Dedifferentiated amniotic fluid mesenchymal stem cell (primary cell): ENCODE data around the gene ASB2.

Source experiments
- DNase-seq: peaks from one replicate; pipeline ENCODE4 v3.0.0-alpha.2; 2016; ENCODE audit errors: extremely low spot score

Gene ASB2

DNA sequence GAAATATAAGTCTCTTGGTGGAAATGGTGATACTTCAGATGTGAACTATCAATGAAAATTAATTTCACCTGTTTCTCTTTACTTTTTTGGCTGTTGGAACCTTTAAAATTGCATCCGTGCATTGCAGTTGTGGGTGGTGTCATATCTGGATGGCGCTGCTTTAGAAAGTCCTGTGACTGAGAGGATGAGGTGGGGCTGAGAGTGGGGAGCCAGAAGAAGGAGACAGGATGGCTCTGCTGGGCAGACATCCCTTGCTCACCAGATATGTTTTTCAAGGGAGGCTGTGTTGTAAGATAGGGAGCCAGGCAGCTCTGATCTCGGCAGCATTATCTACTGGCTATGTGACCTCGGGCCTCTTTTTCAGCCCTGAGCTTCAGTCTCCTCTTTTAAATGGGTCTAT lies 12.7 kb downstream of the ASB2 start:
- DNase-seq = no peak

DNA sequence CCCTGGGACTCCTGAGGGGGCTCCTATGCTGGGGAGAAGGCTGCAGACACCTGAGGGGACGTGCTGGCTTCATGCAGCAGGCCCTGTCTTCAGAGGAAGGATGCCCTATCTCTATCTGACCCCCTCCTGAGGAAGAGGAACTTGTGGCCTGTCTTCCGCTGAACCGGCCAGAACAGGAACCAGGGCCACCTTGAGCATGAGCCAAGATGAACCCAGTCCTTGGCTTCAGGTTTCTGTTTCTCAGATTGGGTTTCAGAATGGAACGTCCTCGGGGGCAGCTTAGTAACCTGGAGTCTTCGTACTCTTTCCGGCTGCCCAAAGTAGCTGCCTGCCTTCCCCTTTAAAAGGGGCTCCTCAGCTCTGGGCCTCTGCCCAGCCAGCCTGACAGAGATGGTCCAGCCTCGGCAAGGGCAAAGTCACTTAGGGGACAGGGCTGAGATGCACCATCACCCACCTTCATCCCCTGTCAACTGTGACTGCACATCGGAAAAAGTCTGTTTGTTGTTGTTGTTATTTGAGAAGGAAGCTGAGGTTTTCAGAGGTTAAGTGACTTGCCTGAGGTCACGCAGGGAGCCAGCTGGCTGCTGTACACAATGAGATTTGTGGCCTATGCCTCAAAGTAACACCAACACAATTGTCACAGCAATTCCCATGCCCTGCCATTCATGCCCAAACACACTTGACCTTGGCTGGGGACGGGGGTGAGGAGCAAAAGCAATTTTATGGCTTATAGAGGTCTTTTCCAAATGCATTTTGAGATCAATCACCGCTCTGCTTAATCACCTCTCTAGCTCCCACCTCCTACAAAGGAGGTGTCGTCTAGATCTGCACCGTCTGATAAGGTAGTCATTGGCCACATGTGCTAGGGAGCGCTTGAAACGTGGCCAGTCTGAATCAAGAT lies 13.4 kb downstream of the ASB2 start:
- no peak for DNase-seq

DNA sequence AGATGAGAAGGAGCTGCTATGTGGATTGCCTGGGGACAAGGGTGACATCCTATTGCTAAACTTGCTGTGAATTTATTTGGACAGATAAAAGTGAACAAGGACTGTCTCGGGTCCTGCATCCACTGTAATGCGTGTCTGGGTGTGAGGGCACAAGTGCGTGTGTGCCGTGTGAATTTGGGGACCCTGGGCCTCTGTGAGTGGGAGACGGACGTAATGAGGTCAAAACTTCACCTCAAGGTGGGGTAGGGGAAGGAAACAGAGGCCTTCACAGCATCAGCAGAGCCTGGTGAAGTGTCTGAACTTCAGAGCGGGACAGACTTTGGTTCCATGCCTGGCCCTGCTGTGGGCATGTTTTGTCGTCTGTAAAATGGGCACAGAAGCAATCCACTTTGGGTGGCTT lies 14.8 kb downstream of the ASB2 start:
- no peak for DNase-seq

DNA sequence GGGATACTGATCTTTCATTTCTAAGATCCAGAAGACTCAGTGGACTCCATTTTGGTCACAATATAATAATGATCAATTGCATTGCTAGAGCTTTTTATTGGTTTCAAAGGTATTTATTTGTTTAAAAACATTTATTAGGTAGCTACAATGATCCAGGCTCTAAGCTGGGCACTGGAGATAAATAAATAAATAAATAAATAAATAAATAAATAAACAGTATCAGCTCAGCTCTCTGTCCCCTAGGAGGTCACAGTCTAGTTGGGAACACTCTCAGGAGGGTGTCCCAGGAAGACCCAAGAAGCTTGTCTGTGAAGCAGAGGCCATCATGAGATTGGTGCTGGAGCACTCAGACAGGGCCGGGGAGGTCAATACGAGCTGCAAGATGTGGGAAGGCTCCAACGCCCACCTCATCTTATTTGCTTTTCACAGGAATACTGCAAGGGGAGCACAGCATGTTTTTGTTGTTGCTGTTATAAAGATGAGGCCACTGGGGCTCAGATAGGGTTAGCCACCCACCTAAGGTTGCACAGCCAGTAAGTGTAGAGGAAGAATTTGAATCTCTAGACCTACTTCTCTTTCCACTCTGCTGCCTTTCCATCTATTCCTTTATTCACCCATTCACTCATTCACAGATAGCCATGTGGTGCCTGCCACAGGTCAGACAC lies 15.5 kb downstream of the ASB2 start:
- no peak for DNase-seq

DNA sequence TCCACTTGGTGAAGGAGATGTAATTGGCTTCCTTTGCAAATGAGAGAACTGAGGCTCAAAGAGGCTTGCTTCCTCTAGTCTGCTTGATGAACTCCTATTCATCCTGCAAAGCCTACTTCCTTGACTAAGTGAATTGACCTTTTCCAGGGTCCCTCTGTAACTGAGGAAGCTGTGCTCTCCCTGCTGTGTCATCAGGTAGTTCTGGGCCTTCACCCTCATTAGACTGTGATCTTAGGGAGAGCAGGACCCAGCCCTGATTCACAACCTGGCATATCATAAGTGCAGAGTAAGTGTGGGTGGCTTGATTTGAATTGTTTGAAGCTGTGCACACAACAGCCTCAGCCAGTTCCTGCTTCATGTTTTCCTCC lies 16.3 kb downstream of the ASB2 start:
- no peak for DNase-seq

DNA sequence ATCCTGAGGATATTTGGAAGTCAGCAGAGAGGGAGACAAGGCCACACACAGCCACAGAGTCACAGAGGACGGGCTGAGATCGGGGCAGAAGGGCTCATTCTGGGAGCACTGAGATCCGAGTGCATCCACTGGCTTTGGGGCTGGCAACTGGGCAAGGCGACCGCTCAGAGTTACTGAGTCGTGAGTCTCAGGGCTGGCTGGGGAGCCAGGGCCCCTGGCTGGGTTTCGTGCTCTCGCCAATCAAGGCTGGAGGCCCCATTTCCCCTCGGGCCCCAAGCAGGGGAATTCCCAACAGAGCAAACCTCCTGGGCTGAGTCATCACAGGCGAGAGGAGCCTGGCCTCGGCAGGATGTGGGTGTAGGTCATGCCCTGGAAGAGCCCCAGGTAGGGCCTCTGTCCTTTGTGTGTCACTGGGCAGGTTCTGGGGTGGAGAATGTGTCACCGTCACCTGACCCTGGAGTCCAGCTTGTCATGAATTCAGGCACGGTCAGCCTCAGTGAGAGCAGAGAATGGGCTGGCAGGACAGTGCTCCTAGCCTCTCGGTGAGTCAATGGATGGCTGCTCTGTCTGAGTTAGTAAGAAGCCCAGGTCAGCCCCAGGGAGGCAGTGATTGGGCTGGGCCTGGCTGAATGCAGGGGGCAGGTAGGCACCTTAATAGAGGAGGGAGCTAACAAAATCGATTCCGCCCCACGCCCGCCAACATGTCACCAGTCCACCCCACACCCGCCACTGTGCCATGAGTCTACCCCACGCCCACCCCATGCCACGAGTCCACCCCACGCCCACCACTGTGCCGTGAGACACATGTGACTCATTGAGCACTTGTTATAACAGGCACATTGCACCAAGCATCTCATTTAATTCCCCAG lies 16.9 kb downstream of the ASB2 start:
- peak; percentile 74 for DNase-seq

DNA sequence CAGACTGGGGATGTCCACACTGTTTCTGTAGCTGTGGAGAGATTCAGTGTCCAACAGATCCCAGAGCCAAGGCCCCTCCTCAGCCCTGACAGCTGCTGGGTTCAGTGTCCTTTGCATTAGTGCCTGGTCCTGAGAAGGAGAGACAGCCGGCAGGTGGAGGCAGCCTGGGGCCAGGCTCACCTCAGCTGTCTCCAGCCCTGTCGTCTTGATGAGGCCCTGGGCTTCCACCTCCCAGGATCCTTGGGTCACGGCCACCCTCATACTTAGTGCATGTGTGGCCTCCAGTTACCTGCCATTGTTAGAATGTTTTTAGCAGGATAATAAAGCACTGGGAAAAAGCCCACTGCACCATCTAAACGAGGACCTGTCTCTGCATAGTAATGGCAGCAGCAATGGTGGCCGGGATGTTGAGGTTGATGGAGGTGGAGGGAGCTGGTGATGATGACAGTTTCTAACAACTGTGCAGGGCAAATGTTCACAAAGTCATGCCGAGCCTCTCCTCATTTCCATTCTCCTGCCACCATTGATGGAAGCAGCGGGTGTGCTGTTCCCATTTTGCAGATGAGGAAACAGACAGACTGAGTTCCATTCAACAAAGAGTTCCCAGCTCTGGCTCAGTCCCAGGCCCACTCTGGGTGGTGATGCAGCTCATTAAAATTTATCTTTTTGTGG lies 17.7 kb downstream of the ASB2 start:
- DNase-seq = no peak

DNA sequence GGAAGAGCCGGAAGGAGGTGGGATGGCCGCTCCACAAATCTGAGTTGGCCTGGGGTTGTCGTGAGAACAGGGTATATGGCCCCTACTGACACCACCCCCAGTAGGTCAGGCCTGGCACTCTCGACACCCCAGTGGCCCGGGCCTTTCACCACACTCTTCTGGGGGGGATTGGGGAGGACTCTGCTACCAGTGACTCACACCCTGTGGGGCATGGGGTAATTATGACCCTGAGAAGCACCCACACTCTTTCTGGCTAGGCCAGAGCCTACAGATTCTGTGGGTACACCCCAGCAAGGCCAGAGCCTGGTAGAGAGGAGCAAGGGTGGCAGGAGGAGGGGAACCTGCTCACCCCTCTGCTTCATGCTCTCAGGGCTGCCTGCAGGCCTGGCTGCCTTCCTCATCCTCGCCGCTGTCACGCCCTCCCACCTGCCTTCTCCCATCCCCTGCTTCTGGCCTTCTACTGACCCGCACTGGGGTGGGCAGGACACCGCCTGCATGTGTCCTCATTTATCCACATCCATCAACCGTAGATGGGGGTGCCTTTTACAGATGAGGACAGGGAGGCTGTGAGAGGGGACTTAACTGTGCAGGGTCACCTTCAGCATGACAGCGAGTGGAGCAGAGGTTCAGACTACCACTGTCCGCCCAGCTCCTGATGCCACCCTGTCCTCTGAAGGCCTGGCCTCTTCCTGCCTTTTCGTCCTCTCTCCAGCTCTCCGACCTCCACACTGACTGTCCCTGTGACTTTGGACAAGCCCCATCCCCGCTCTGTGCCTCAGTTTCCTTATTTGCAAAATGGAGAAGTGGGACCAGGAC lies 18.4 kb downstream of the ASB2 start:
- DNase-seq = no peak

DNA sequence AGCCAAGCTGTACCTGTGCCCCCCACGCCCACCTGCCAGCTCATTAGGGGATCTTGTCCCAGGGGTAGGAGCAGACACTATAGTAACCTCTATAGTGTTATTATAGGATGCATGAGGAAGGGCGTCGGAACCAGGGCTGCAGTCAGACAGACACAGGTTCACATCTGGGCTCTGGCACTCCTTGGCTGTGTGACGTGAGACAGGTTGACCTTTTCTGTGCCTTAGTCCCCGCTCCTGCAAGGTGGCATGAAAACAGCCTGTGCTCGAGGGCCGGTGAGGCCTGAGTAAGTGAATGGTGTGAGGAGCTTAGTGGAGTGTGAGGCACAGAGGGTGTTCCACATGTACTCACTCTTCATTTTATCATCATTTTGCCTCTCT lies 19.0 kb downstream of the ASB2 start:
- DNase-seq = no peak

DNA sequence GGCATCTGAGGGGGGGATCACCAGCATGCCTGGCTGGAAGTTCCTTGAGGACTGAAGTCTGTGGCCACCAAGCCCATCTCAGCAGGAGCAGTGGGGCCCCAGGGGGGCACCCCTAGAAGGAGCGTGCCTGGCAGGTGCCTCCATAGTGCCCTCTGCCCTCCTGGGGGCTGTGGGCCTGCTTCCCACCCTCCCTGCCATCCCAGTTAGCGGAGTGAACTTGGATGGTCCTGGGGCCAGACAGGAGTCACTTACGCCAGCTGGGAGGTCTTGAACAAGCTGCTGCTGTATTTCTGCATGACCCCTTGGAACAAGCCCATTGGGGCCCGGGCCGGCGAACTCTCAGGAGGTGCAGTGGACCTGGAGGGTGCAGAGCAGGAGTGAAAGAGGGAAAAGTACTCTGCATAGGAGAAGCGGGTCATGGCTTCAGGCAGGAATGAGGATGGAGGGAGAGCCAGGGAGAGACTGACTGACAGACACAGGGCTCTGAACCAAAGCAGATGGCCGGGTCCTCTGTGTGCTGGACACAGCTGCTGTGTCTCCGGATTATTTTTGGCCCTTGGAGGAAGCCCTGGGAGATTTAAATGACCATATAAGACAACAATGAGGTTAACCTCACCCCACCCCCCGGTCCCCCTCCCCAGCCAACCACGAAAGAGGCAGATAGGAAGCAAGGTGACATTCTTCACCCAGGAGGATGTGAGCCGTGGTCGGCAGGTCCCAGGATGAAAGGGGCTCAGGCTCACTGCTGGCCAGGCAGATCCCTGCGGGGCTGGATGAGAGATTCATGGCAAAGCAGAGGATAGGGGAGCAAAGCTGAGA lies 19.6 kb downstream of the ASB2 start:
- DNase-seq = no peak

DNA sequence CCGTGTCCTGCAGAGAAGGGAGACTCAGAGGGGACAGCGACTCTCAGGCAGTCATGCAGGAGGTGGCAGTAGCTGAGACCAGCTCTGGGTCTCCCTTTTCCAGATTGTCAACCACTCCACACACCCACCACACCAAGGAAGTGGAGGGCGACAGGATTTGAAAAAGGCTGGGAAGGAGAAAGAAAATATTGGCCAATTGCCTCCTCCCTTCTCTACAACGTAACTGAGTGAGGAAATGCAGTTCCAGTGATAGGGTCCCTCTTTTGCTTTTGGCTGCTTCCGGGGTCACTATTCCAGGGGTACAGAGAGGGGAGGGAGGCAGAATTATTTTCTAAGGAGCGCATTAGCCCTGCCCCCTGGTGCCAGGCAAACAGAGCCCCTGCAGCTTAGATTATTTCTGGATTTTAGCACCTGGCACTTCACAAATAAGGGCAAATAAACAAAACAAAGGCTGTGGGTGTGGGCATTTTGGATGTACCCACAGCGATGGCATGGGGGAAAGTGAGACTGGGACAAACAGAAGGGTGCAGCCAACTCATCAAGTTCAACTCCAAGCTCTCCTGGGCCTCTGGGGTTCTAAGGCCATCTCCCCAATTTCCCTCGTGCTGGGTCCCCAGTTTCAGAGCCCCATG lies 20.4 kb downstream of the ASB2 start:
- no peak for DNase-seq

DNA sequence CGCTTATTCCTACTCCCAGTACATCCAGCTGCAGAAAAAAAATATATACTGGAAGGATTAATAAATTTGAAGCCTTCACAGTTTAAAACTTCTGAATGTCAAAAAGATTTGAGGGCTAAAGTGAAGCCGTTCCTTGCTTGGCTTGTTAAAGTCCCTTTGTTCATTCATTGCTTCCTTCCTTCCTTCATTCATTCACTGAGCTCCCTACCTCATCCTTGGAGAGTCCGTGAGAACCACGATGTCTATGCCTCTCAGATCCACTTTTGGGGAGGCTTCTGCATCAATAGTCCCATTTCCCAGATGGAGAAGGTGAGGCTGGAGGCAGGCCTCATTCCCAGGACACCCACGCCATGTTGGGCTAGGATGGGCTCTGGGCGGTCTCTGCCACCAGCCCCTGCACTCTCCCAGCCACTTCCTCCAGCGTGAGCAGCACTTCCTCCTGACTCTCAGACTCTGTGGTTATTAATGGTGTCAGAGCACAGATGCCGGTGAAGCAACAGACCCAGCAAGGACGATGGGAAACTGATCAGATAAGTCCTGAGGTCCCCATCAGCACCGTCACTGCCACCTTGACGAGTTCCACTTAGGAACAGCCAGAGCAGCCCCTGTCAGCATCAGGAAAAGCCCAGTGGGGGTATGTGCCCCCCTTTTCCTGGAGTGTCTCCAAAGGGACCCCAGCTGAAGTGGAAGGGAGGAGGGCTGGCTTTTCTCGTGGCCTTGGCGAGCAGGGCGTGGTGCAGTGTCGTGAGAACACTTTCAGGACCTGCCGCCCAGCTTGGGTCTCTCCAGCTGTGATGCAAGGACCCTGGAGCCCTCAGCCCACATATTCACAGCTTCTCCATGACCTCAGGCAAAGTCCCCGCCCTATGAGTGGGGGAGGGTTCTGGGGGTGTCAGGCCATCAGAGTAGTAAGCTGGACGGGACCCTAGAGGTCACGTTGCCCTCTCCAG lies 21.2 kb downstream of the ASB2 start:
- DNase-seq = no peak

DNA sequence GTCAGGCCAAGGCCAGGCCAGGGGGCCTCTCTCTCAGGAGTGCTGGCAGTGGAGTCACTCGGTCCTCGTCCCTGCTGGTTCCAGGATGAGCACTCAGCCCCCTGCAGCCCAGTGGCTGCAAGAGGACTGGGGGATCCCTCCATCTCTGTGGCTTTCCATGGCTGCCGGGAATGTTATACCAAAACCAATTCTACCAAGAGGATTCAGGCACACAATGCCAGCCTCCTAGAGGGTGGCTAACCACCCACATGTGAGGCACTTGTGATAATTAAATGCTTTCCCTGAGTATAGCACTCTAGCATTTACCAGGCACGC lies 21.9 kb downstream of the ASB2 start:
- no peak for DNase-seq

DNA sequence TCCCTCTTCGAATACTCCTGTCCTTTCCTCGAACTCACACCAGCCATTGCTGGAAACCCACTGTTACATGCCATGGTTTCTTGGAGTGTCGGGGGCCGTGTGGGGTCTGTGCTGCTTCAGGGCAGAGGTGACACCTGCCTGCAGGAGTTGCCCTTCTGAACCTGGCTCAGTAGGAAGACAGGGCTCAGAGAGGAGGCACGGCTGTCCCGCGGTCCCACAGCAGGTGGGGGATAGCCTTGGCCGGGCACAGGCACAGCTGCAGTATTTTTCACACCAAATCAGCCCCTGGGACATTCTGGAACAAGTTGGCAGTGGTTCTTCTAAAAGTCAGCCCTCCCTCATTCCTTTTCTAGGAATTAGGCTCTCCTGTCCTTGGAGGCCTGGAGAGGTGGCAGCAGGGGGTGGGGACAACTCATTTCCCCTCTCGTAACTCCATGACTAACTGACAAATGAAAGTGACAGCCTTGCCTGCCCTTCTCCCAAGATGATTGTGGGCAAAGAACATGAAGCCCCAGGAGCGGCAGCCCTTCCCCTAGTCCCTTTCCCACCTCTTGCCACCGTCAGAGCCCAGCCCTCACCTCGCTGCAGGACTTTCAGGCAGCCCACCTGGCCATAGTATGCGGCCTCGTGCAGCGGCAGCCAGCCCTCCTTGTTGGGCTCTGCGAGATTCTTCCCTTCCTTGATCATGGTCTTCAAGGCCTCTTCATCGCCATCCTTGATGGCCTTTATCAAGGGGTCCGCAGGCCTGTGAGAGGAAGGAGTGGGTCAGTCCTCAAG lies 22.4 kb downstream of the ASB2 start:
- DNase-seq = no peak

DNA sequence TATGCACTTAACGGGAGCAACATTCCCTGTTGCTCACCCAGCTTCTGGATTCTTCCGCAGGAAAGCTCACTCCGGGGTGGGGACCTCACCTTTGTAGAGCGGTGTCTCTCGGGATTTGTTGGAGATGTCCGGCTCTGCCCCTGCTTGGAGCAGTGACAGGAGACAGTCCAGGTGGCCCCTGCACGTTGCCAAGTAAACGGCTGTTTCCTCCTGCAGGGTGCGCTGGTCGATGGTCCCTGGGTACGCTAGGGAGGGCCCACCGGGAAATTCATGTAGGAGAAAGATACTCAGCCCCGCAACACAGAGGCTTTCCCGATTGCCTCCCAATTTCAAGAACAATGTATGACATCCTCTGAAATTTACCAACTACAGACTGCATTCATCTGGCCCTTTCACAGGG lies 23.1 kb downstream of the ASB2 start:
- DNase-seq = no peak

DNA sequence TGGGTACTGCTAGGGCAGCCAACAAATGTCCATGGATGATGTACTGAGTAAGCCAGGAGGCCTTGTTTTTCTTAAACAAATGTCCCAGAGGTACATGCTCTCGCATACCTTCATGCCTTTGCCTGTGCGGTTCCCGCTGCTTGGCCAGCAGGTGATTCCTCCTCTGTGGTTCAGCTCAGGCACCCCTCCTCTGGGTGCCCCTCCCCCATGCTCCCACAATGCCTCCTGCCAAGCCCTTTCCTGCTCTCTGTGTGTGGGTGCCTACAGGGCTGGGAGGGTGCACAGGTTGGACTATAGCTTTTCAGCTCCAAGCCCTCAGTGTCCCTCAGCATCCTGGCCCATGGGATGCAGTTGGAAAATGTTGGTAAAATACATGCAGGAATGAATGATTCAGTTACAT lies 23.5 kb downstream of the ASB2 start:
- no peak for DNase-seq

DNA sequence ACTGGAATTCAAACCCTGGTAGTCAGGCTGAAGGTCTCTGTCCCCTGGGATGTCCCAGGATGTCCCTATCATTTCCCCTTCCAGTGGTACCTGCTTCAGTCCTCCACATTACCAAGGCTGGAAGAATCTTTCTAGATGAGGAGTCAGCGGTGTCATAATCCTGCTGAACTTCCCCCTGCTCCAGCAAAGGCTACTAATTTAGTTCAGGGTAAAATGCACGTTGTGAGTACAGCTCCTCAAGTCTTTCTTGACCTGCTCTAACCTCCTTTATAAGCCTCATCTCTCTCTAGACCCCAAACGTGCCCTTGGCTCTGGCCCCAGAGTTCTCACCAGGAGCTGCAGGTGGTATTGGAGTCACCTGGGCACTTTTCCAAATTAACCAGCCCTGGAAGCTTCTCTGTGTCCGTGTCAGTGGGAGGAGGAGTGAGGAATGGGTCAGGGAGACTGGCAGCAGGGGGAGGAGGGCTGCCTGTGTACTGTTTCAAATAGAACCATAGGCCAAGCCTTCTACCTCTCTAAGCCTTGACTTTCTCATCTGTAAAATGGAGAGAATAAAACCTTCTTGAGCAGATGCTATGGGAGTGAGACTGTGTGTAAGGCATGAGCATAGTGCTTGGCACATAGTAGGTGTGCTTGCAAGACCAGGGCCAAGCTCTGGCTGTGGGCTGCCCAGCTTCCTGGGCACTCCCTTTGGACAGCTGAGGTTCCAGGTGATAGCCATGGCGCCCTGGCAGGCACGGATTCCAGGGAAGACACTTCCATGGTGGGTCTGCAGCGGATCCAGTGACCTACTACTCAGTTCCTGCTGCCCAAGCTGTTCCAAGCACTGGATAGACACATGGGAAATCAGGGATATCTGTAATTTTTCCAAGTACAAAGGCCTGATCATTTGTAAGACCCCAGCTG lies 24.5 kb downstream of the ASB2 start:
- no peak for DNase-seq
